Panc1 (cell line): ENCODE measurements around the gene NUF2.
"Not testable (repeated sequence)": the region's sequence is repeated elsewhere in the genome, so short reads cannot be mapped to it uniquely, and the experiment has no call there.

Experiments used
- POLR2AphosphoS5 ChIP-seq: IDR thresholded peaks from 2 replicates; pipeline ENCODE4 v1.6.1; 2012; ENCODE audit warnings: mild to moderate bottlenecking, low read depth, low read length, moderate library complexity
- SIN3A ChIP-seq: IDR thresholded peaks from 2 replicates; pipeline ENCODE4 v1.6.1; 2012; ENCODE audit warnings: low read depth, mild to moderate bottlenecking, low read length, moderate library complexity, borderline replicate concordance; ENCODE audit not compliant: insufficient read depth
- TF ChIP-seq, protein P1 (sequence below): fragments of 450-650 bp; IDR thresholded peaks from 2 replicates; pipeline ENCODE4 v1.5.1; 2017; ENCODE audit warnings: mild to moderate bottlenecking
- TF ChIP-seq, protein P2 (sequence below), 2 experiments: IDR thresholded peaks; 2 replicates each; pipeline ENCODE4 v1.6.1; 2011 to 2012; ENCODE audit warnings: low read depth in 2 of 2, control low read depth in 1 of 2, low read length in 1 of 2, mild to moderate bottlenecking in 1 of 2, moderate library complexity in 1 of 2; ENCODE audit not compliant: insufficient read depth in 1 of 2

DNA sequence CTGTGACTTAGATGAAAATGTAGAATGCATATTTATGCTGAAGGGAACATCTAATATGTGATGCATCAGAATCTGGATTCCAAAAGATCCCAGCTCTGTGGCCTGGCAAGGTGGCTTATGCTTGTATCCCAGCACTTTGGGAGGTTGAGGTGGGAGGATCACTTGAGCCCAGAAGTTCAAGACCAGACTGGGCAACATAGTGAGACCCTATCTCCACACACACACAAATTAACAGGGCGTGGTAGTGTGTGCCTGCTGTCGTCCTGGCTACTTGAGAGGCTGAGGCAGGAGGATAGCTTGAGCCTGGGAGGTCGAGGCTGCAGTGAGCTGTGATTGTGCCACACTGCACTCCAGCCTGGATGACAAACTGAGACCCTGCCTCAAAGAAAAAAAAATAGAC is 1.6 kb downstream of the NUF2 start:
- TF ChIP-seq, protein P1, sequence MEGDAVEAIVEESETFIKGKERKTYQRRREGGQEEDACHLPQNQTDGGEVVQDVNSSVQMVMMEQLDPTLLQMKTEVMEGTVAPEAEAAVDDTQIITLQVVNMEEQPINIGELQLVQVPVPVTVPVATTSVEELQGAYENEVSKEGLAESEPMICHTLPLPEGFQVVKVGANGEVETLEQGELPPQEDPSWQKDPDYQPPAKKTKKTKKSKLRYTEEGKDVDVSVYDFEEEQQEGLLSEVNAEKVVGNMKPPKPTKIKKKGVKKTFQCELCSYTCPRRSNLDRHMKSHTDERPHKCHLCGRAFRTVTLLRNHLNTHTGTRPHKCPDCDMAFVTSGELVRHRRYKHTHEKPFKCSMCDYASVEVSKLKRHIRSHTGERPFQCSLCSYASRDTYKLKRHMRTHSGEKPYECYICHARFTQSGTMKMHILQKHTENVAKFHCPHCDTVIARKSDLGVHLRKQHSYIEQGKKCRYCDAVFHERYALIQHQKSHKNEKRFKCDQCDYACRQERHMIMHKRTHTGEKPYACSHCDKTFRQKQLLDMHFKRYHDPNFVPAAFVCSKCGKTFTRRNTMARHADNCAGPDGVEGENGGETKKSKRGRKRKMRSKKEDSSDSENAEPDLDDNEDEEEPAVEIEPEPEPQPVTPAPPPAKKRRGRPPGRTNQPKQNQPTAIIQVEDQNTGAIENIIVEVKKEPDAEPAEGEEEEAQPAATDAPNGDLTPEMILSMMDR: not testable (repeated sequence)
- not testable (repeated sequence) for TF ChIP-seq POLR2AphosphoS5, SIN3A
- TF ChIP-seq, protein P2, sequence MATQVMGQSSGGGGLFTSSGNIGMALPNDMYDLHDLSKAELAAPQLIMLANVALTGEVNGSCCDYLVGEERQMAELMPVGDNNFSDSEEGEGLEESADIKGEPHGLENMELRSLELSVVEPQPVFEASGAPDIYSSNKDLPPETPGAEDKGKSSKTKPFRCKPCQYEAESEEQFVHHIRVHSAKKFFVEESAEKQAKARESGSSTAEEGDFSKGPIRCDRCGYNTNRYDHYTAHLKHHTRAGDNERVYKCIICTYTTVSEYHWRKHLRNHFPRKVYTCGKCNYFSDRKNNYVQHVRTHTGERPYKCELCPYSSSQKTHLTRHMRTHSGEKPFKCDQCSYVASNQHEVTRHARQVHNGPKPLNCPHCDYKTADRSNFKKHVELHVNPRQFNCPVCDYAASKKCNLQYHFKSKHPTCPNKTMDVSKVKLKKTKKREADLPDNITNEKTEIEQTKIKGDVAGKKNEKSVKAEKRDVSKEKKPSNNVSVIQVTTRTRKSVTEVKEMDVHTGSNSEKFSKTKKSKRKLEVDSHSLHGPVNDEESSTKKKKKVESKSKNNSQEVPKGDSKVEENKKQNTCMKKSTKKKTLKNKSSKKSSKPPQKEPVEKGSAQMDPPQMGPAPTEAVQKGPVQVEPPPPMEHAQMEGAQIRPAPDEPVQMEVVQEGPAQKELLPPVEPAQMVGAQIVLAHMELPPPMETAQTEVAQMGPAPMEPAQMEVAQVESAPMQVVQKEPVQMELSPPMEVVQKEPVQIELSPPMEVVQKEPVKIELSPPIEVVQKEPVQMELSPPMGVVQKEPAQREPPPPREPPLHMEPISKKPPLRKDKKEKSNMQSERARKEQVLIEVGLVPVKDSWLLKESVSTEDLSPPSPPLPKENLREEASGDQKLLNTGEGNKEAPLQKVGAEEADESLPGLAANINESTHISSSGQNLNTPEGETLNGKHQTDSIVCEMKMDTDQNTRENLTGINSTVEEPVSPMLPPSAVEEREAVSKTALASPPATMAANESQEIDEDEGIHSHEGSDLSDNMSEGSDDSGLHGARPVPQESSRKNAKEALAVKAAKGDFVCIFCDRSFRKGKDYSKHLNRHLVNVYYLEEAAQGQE (IDR thresholded peaks at IDR 0.05; ENCODE audit: insufficient read depth in 1 of 2, low read depth in 2 of 2, low read length in 1 of 2): not testable (repeated sequence)
